Neural cell (in vitro differentiated cells): Measurements from ENCODE around the gene PCCA. TPM values are rescaled to one million over a fixed set of nuclear protein-coding genes. Genes with fewer than 3 reads are reported as not detected.

Experiments used
- H2AFZ ChIP-seq: fragments of 200-600, 300-800 bp; sonication (generic), shearing (Covaris generic); 2 replicates; pipeline ENCODE4 v1.6.0; 2014; ENCODE audit warnings: low read depth, mild to moderate bottlenecking, antibody characterized with exemption, low read length, moderate library complexity
- H3F3A ChIP-seq: fragments of 200-600 bp; shearing (Covaris generic); 2 replicates; pipeline ENCODE4 v1.6.1; 2016; ENCODE audit warnings: mild to moderate bottlenecking, moderate library complexity, mixed read lengths, antibody characterized with exemption, low read length; ENCODE audit not compliant: insufficient read depth, poor library complexity, severe bottlenecking
- H3K27ac ChIP-seq: fragments of 200-600, 300-800 bp; sonication (generic), shearing (Covaris generic); 2 replicates; pipeline ENCODE4 v1.5.1; 2014; ENCODE audit warnings: mild to moderate bottlenecking, low read length, moderate library complexity
- H3K27me3 ChIP-seq: fragments of 300-800, 200-600 bp; sonication (generic), shearing (Covaris generic); 2 replicates; pipeline ENCODE4 v1.6.0; 2014; ENCODE audit warnings: mild to moderate bottlenecking, low read depth, low read length, moderate library complexity; ENCODE audit not compliant: insufficient read depth
- H3K36me3 ChIP-seq: fragments of 300-800, 200-600 bp; sonication (generic), shearing (Covaris generic); 2 replicates; pipeline ENCODE4 v1.5.1; 2014; ENCODE audit warnings: mild to moderate bottlenecking, antibody characterized with exemption, low read length, moderate library complexity; ENCODE audit not compliant: insufficient read depth
- H3K4me2 ChIP-seq: fragments of 300-800, 200-600 bp; sonication (generic), shearing (Covaris generic); 2 replicates; pipeline ENCODE4 v1.6.0; 2014; ENCODE audit warnings: mild to moderate bottlenecking, low read length
- H3K4me3 ChIP-seq: fragments of 300-800, 200-600 bp; sonication (generic), shearing (Covaris generic); 2 replicates; pipeline ENCODE4 v1.5.1; 2014; ENCODE audit warnings: mild to moderate bottlenecking, low read length, moderate library complexity
- H3K79me2 ChIP-seq: fragments of 200-600 bp; shearing (Covaris generic); replicated peaks from 2 replicates; pipeline ENCODE4 v1.6.0; 2014; ENCODE audit warnings: mild to moderate bottlenecking, low read length, moderate library complexity; ENCODE audit not compliant: insufficient read depth
- H3K9ac ChIP-seq: fragments of 300-800, 200-600 bp; sonication (generic), shearing (Covaris generic); 2 replicates; pipeline ENCODE4 v1.6.1; 2016; ENCODE audit warnings: mild to moderate bottlenecking, low read length, mixed read lengths
- H3K9me2 ChIP-seq: fragments of 200-600 bp; shearing (Covaris generic); 2 replicates; pipeline ENCODE4 v1.6.1; 2016; ENCODE audit warnings: mild to moderate bottlenecking, low read length, mixed read lengths; ENCODE audit not compliant: insufficient read depth
- H3K9me3 ChIP-seq: fragments of 200-600, 300-800 bp; sonication (generic), shearing (Covaris generic); 2 replicates; pipeline ENCODE4 v1.6.1; 2016; ENCODE audit warnings: mild to moderate bottlenecking, mixed run types, low read length, moderate library complexity, mixed read lengths
- H4K20me1 ChIP-seq: fragments of 200-600 bp; shearing (Covaris generic); 2 replicates; pipeline ENCODE4 v1.6.1; 2016; ENCODE audit warnings: mild to moderate bottlenecking, mixed run types; ENCODE audit not compliant: insufficient read depth
- EP300 ChIP-seq: fragments of 450-650 bp; conservative IDR thresholded peaks from 2 replicates; pipeline ENCODE4 v1.6.1; 2014; ENCODE audit warnings: antibody characterized with exemption, mild to moderate bottlenecking, moderate library complexity; ENCODE audit not compliant: poor library complexity, severe bottlenecking
- EZH2 ChIP-seq: fragments of 200-600, 300-800 bp; shearing (Covaris generic), sonication (generic); IDR thresholded peaks from 2 replicates; pipeline ENCODE4 v1.6.1; 2014; ENCODE audit warnings: antibody characterized with exemption, low read length, borderline replicate concordance, mild to moderate bottlenecking; ENCODE audit not compliant: insufficient read depth, poor library complexity, severe bottlenecking
- MXI1 ChIP-seq: fragments of 450-650 bp; conservative IDR thresholded peaks from 2 replicates; pipeline ENCODE4 v1.6.1; 2014; ENCODE audit warnings: antibody characterized with exemption, mild to moderate bottlenecking; ENCODE audit not compliant: poor library complexity, severe bottlenecking
- POLR2AphosphoS5 ChIP-seq: IDR thresholded peaks from 2 replicates; pipeline ENCODE4 v1.6.1; 2012
- RAD21 ChIP-seq: fragments of 450-650 bp; conservative IDR thresholded peaks from 2 replicates; pipeline ENCODE4 v1.6.1; 2014; ENCODE audit warnings: antibody characterized with exemption, mild to moderate bottlenecking, moderate library complexity
- SMC3 ChIP-seq: fragments of 450-650 bp; conservative IDR thresholded peaks from 2 replicates; pipeline ENCODE4 v1.6.1; 2014; ENCODE audit warnings: antibody characterized with exemption, mild to moderate bottlenecking, moderate library complexity; ENCODE audit not compliant: poor library complexity
- TAF1 ChIP-seq: IDR thresholded peaks from 2 replicates; pipeline ENCODE4 v1.6.1; 2012; ENCODE audit warnings: low read depth
- polyA plus RNA-seq: library from polyadenylated mRNA; depleted of rRNA; stranded (reverse); fragments of >200 nt; gene quantifications from 2 replicates; pipeline ENCODE4 v1.2.3, GENCODE V29; 2014
- TF ChIP-seq, protein P1 (sequence below): fragments of 450-650 bp; IDR thresholded peaks from 2 replicates; pipeline ENCODE4 v1.5.1; 2014; ENCODE audit warnings: antibody characterized with exemption, mild to moderate bottlenecking, moderate library complexity; ENCODE audit not compliant: poor library complexity, severe bottlenecking
- TF ChIP-seq, protein P2 (sequence below): IDR thresholded peaks from 2 replicates; pipeline ENCODE4 v1.6.1; 2012; ENCODE audit warnings: borderline replicate concordance

Gene PCCA
- polyA plus RNA-seq, 1 donor from 2014 or later, result 17.0 TPM

- no peak overlapping the region for H3K27ac ChIP-seq
- no peaks in the 10 kb centered on the region for H3K36me3 ChIP-seq
- H3K4me3 ChIP-seq, result no peak overlapping the region
- no peaks in the 10 kb centered on the region for H3K79me2 ChIP-seq
- no peak overlapping the region for H2AFZ ChIP-seq
- H3K4me2 ChIP-seq, result no peak overlapping the region
- no peaks in the 10 kb centered on the region for H3K27me3 ChIP-seq
- H3F3A ChIP-seq, result no peaks in the 10 kb centered on the region
- no peaks in the 10 kb centered on the region for H4K20me1 ChIP-seq
- TF ChIP-seq MXI1, result no peak
- TF ChIP-seq, protein P1, sequence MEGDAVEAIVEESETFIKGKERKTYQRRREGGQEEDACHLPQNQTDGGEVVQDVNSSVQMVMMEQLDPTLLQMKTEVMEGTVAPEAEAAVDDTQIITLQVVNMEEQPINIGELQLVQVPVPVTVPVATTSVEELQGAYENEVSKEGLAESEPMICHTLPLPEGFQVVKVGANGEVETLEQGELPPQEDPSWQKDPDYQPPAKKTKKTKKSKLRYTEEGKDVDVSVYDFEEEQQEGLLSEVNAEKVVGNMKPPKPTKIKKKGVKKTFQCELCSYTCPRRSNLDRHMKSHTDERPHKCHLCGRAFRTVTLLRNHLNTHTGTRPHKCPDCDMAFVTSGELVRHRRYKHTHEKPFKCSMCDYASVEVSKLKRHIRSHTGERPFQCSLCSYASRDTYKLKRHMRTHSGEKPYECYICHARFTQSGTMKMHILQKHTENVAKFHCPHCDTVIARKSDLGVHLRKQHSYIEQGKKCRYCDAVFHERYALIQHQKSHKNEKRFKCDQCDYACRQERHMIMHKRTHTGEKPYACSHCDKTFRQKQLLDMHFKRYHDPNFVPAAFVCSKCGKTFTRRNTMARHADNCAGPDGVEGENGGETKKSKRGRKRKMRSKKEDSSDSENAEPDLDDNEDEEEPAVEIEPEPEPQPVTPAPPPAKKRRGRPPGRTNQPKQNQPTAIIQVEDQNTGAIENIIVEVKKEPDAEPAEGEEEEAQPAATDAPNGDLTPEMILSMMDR, result no peak
- TF ChIP-seq, protein P2, sequence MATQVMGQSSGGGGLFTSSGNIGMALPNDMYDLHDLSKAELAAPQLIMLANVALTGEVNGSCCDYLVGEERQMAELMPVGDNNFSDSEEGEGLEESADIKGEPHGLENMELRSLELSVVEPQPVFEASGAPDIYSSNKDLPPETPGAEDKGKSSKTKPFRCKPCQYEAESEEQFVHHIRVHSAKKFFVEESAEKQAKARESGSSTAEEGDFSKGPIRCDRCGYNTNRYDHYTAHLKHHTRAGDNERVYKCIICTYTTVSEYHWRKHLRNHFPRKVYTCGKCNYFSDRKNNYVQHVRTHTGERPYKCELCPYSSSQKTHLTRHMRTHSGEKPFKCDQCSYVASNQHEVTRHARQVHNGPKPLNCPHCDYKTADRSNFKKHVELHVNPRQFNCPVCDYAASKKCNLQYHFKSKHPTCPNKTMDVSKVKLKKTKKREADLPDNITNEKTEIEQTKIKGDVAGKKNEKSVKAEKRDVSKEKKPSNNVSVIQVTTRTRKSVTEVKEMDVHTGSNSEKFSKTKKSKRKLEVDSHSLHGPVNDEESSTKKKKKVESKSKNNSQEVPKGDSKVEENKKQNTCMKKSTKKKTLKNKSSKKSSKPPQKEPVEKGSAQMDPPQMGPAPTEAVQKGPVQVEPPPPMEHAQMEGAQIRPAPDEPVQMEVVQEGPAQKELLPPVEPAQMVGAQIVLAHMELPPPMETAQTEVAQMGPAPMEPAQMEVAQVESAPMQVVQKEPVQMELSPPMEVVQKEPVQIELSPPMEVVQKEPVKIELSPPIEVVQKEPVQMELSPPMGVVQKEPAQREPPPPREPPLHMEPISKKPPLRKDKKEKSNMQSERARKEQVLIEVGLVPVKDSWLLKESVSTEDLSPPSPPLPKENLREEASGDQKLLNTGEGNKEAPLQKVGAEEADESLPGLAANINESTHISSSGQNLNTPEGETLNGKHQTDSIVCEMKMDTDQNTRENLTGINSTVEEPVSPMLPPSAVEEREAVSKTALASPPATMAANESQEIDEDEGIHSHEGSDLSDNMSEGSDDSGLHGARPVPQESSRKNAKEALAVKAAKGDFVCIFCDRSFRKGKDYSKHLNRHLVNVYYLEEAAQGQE, result no peak
- TF ChIP-seq RAD21, result no peak
- no peak for TF ChIP-seq POLR2AphosphoS5
- no peaks in the 10 kb centered on the region for H3K9me2 ChIP-seq
- H3K9me3 ChIP-seq, result no peaks in the 10 kb centered on the region
- no peak overlapping the region for H3K9ac ChIP-seq
Measured at GRCh38 chr13:100470866-100471505, 382.1 kb downstream of the PCCA start.

GRCh38 chr13:100473087-100473486, 384.2 kb downstream of the PCCA start:
- no peak overlapping the region for H3K27ac ChIP-seq
- no peak overlapping the region for H3K4me2 ChIP-seq
- no peaks in the 10 kb centered on the region for H3K79me2 ChIP-seq
- H3F3A ChIP-seq, result no peaks in the 10 kb centered on the region
- TF ChIP-seq EZH2, result no peak
- TF ChIP-seq MXI1, result no peak
- no peak for TF ChIP-seq TAF1
- TF ChIP-seq, protein P2, result no peak
- TF ChIP-seq EP300, result no peak
- no peak for TF ChIP-seq RAD21
- TF ChIP-seq, protein P1, result no peak
- TF ChIP-seq SMC3, result no peak
- no peak for TF ChIP-seq POLR2AphosphoS5
- H3K36me3 ChIP-seq, result no peaks in the 10 kb centered on the region
- no peaks in the 10 kb centered on the region for H4K20me1 ChIP-seq
- H3K9me2 ChIP-seq, result no peaks in the 10 kb centered on the region
- no peak overlapping the region for H3K4me3 ChIP-seq
- no peaks in the 10 kb centered on the region for H3K9me3 ChIP-seq
- H2AFZ ChIP-seq, result no peak overlapping the region
- H3K27me3 ChIP-seq, result no peaks in the 10 kb centered on the region
- no peak overlapping the region for H3K9ac ChIP-seq
